HG03039 (cell line): ENCODE data around the gene ALOX12.
"Not testable (repeated sequence)": the region's sequence is repeated elsewhere in the genome, so short reads cannot be mapped to it uniquely, and the experiment has no call there.

Experiments
- ATAC-seq: cut with Tn5 transposase; IDR thresholded peaks from one replicate; pipeline ENCODE4 v1.9.1; 2021; ENCODE audit warnings: mild to moderate bottlenecking, moderate library complexity; ENCODE audit not compliant: unreplicated experiment

Gene ALOX12, protein sequence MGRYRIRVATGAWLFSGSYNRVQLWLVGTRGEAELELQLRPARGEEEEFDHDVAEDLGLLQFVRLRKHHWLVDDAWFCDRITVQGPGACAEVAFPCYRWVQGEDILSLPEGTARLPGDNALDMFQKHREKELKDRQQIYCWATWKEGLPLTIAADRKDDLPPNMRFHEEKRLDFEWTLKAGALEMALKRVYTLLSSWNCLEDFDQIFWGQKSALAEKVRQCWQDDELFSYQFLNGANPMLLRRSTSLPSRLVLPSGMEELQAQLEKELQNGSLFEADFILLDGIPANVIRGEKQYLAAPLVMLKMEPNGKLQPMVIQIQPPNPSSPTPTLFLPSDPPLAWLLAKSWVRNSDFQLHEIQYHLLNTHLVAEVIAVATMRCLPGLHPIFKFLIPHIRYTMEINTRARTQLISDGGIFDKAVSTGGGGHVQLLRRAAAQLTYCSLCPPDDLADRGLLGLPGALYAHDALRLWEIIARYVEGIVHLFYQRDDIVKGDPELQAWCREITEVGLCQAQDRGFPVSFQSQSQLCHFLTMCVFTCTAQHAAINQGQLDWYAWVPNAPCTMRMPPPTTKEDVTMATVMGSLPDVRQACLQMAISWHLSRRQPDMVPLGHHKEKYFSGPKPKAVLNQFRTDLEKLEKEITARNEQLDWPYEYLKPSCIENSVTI

DNA sequence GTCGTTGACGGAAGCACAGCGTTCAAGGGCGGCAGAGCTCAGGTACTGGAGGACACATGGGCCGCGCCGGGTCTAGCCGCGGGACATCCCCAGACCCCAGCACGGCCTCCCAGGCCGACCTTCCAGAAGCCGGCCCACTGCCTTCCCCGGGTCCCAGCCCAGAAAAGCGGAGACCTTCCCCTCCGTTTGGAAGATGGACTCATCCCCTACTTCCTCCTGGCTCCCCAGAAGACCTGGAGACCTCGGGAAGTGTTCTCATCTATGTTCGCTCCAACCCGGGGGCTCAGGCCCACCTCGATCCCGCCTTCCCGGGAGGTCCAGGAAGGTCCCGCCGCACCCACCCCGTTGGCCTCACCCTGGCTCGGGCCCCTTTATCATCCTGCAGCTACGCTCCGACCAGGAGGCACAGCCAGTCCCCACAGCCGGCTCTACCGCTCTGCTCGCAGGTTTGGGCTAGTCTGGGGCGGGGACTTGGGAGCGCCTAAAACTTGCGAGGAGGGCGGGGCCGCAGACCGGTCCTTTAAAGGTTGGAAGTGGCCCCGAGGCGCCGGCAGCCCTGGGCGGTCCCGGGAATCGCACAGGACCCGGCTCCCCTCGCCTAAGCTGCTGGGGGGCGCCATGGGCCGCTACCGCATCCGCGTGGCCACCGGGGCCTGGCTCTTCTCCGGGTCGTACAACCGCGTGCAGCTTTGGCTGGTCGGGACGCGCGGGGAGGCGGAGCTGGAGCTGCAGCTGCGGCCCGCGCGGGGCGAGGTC lies at the start of gene ALOX12:
Gene ALOX12 (plus strand): TSS at position 550 of the 756 bp plus-strand sequence. CDS start 69 bp downstream, at position 619.
- no peak for ATAC-seq

DNA sequence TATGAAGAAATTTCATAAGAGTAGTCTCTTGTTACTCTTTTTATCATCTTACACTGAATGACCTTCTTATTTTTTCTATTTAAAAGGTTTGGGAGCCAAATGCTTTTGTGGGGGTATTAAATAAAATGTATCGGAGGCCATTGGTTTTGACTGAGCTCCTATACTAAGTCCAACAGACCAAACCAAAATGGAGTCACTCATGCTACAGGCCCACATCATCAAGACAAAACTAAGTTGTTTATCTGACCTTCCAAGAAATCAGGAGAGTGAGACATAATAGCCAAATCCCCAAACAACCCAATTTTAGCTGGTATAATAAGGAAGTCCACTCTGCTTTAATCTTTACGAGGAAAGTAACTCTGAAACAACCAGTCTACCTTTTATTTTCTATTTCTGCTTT lies 48.1 kb upstream of the ALOX12 start:
- ATAC-seq, result no peak

DNA sequence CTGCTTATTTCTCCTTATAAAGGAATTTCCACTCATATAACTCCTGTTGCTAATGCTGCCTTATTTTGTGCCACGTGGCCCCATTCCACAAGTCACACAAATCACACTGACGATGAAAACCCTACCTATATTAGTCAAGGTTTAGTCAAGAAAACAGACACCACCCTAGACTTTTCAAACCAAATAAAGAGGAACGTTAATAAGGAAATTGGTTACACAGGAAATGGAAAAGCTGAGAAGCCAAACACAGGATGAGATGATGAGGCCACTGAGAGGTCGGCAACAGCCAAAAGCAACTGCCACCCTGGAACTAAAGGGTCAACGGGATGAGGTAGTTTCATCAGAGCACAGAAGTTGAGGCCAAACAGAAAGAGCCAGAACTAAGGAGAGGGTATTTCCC lies 47.3 kb upstream of the ALOX12 start:
- no peak for ATAC-seq

DNA sequence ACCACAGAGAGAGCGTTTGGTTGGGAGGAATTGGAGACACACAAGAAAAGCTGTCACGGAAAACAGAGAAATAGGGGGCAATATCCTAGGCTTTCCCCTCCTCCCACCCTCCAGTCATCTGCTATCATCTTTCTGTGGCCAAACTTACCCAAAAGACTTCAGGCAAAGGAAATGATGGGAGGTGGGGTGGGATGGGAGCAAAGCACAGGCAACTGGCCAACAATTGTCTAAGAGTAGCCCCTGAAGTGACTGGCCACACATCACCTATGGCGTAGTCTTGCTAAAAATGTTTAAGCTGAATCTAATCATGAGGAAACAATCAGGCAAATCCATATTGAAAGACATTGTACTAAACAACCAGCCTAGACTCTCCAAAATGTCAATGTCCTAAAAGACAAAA lies 46.9 kb upstream of the ALOX12 start:
- no peak for ATAC-seq

DNA sequence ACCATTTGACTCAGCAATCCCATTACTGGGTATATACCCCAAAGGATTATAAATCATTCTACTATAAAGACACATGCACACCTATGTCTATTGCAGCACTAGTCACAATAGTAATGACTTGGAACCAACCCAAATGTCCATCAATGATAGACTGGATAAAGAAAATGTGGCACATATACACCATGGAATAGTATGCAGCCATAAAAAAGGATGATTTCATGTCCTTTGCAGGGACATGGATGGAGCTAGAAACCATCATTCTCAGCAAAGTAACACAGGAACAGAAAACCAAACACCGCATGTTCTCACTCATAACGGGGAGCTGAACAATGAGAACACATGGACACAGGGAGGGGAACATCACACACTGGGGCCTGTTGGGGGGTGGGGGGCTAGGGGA lies 44.9 kb upstream of the ALOX12 start:
- not testable (repeated sequence) for ATAC-seq

DNA sequence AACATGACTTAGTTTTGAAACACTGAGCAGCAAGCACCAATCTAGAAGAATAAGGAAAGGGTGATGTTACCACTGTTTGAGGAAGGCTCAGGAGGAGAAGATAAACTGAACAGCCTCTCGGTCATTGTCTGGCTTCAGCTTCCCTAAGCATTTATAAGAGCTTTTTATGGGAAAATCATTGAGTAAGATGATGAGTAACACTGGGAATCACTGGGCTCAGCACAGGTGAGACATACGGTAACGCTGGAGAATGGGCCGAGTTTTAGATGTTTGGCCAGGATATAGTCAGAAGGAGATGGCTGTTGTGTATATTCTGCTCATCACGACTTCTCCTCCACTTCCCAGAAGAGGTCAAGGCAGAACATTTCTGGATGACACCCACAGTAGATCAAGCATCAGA lies 42.2 kb upstream of the ALOX12 start:
- ATAC-seq, result no peak

DNA sequence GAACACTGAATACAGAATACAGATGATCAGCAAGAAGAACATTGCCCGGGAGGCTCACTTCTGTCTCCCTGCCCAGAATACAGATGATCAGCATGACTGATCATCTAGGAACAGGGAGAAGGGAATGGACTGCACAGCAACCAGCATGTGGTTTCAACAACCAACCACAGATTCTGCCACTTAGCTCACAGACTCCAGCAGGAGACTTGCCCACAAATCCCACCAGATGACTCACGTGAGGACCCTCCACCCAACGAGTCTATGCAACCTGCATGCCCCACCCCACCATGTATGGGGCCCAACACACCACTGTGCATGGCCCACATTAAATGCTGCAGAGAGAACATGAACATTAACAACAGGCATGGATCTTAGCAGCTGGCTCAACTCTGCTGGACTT lies 36.1 kb upstream of the ALOX12 start:
- ATAC-seq, result no peak

DNA sequence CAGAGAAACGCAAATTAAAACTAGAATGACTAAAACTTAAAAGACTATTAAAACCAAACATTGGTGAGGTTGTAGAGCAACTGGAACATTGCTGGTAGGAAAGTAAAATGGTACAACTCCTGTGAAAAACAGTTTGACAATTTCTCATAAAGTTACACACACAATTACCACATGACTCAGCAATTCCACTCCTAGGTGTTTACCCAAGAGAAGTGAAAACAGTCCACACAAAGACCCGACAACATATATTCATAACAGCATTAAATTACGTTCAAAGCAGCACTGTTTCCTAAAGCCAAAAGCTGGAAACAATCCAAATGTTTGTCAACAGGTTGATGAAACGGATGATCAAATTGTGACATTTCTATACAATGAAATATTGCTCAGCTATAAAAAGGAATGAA lies 26.5 kb upstream of the ALOX12 start:
- no peak for ATAC-seq

DNA sequence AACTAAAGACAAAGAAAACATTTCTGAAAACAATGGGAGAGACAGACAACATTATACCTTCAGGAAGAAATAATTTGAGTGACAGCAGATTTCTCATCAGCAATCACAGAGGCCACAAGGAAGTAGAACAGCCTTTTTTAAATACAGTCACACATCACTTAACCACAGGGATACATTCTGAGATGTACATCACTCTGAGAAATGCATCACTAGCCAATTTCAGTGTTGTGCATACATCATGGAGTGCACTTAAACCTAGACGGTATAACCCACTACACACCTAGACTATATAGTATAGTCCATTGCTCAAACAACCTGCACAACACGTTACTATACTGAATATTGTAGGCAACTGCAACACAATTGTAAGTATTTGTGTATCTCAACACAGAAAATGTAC lies 24.9 kb upstream of the ALOX12 start:
- no peak for ATAC-seq

DNA sequence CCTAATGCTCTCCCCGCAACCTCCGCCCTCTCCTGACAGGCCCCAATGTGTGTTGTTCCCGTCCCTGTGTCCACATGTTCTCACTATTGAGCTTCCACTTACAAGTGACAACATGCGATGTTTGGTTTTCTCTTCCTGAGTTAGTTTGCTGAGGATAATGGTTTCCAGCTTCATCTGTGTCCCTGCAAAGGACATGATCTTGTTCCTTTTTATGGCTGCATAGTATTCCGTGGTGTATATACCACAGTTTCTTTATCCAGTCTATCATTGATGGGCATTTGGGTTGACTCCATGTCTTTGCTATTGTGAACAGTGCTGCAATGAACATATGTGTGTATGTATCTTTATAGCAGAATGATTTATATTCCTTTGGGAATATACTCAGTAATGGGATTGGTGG lies 16.4 kb upstream of the ALOX12 start:
- not testable (repeated sequence) for ATAC-seq

DNA sequence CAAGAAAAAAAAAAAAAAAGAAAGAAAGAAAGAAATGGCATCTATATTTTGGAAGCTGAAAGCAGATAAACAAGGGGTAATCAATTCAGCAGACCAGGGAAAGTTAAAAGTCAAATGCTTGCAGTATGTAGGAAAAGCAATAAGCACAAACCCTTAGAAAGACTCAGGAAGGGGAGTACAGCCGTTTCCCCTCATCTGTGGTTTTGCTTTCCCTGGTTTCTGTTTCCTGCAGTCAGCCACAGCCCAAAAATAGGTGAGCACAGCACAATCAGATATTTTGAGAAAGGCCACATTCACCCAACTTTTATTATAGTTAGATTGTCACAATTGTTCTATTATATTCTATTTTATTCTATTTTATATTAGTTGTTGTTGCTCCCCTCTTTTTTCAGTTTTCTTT lies 14.4 kb upstream of the ALOX12 start:
- no peak for ATAC-seq

DNA sequence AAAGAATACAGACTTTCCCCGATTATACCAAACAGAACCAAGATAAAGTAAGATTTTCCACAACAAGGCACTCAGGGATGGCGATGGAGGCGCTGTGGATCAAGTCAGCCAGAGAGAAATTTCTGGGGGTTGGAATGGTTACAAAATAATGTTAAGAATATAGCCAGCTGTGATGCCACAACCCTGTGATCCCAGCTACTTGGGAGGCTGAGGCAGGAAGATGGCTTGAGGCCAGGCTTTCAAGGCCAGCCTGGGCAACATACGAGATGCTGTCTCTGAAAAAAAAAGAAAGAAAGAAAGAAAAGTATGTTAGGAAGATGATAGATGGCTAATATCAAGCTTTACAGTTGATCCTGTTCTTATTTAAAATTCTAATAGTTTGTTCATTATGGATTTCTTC lies 10.6 kb upstream of the ALOX12 start:
- no peak for ATAC-seq

DNA sequence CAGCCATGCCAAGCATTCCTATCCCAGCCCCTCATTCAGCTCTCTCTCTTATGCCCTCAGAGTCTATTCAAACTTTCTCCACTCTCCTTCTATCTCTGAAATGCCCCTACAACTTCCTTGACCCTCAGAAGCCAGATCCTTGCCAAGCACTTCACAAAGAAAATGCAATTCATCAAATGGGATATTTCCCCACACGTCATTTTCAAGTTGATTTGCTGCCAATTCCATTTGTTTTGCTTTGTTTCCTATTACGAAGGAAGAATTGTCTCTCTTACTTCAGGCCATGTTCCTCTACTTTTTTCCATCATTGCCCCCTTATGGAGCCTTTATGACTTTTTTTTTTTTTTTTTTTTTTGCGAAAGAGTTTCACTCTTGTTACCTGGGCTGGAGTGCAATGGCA lies 9.2 kb upstream of the ALOX12 start:
- ATAC-seq, result no peak

DNA sequence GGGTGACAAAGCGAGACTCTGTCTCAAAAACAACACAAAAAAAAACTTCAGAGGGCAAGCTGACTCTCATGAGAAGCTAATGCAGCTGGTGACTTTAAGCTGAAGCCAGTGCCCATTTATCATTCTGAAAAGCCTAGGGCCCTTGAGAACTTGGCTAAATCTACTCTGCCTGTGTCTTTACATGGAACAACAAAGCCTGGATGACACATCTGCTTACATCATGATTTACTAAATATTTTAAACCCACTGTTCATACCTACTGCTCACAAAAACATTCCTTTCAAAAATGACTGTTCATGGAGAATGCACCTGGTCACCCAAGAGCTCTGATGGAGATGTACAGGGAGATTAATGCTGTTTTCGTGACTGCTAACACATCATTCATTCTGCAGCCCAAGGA lies 6.1 kb upstream of the ALOX12 start:
- ATAC-seq, result no peak

DNA sequence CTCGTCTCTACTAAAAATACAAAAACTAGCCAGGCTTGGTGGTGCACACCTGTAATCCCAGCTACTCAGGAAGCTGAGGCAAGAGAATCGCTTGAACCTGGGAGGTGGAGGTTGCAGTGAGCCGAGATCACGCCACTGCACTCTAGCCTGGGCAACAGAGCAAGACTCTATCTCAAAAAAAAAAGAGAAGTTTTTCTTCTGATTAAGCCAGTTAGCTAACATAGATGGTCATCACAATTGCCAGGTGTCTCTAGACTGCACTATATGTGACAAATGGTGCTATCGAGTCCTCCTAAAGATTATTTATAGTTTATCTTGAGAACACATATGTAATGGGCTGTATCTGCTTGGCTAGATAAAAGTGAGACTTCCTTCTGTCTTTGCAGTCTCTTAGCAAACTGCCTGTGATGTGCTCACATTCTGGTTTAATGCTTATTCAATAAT lies 2.2 kb upstream of the ALOX12 start:
- not testable (repeated sequence) for ATAC-seq

DNA sequence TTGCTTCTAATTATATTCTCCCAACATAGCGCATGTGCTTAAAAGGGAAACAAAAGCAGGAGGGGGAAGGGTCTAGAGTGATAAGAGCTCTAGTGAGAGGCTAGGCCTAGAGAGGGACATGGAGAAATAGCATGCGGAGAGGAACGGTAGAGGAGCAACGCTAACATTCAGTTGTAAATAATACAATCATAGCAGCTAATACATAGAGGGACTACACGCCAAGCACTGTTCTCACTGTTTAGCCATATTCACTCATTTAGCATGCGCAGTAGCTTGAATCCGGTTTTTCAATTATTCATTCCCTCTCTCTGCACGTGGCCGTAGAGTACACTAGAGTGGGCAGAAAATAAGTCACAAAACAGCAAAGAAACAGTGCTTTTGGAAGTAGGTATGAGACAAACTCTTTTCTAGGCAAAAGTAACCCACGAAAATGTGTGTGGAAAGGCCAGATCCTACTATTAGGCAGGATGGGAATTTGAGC lies 1.7 kb upstream of the ALOX12 start:
- ATAC-seq, result no peak

DNA sequence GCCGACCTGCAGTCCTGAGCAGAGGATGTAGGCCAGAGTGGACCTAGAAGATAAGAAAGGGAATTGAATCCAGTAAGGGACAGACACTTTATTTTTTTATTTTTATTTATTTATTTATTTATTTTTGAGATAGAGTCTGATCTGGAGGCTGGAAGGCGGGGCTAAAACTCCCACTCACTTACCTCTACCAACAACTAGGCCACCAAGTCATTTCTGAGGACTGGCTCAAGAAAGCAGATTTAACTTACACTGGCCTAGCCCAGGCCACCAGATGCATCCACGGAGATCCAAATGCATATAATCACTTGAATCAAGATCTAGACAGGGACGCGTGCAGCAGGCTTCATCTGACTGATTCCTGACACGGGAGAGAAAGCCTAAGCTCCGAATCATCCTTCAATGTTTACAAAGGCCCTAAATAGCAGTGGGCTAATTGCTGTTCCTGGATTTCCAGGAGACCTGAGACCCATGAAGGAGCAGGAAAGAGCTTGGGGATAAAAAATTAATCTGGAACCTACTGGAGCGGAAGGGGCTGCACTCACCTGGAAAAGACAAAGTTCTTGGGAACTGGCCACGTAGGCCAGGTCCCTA lies 1.1 kb upstream of the ALOX12 start:
- ATAC-seq, result no peak

DNA sequence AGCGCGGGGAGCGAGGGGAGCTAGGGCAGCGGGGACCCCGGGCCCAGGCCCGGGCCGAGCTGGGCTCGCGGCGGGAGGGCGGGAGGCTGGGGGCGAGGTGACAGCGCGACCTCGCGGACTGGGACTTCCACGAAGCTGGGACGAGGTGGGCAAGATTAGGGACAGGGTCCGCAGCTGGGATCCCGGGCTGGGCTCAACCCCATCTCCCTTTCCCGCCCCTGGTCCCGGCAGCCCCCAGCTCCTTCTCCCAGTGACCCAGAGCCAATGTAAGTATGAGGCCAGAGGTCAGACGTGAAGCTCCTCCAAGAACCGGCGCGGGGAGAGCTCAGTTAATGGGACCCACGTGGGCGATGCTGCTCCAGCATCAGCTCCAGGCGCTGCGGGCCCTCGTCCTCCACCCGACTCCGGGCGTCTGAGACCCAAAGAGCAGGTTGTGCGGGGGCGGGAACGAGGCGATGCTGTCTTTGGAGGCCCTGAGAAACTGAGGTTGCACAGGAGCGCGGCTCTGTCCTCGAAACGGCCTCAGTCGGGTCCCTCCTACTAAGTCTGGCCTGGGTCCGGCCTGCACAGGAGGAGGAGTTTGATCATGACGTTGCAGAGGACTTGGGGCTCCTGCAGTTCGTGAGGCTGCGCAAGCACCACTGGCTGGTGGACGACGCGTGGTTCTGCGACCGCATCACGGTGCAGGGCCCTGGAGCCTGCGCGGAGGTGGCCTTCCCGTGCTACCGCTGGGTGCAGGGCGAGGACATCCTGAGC lies 585 bp downstream of the ALOX12 start:
- no peak for ATAC-seq

DNA sequence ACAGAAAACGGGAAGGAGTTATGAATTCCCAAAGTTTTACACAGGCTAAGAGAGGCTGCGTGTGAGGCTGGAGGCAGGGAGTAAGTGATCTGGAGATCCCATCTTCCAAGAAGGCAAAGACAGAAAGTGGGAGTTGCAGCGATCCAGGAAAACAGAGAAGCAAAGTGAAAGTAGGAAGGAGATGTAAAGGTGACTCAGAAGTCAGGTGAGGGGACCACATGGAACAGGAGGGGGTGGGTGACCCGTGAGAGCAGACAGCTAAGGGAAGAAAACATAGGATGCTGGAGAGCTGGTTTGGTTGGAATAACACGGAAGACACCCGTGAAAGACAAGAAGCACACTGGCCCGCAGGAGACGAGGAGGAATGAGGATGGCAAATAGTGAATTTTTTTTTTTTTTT lies 1.3 kb downstream of the ALOX12 start:
- ATAC-seq, result no peak

DNA sequence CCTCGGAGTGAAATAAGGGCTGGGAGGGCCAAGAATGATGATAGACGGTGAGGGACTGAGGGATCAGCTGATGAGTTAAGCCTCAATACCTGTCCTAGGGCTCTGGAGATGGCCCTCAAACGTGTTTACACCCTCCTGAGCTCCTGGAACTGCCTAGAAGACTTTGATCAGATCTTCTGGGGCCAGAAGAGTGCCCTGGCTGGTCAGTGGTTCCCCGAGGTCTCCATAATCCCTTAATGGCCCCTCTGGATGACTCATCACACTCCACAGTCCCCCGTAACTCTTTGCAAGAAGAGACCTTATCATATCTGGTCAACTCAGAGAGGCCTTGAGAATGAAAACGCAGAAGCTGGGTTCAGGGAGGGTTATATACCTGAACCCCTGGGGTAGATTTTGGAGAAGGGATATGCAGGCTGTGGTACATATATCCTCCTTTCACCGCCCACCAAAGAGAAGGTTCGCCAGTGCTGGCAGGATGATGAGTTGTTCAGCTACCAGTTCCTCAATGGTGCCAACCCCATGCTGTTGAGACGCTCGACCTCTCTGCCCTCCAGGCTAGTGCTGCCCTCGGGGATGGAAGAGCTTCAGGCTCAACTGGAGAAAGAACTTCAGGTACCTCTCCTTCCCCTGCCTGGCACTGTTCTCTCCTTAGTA lies 3.1 kb downstream of the ALOX12 start:
- ATAC-seq, result no peak
